RWPE1 (cell line): ENCODE data around the gene IQGAP1.

Experiments
- CTCF ChIA-PET: fragments of 350-600 bp; sonication (Branson Sonifier 250); formaldehyde crosslinking; extraction: SDS; loops from one replicate; lab custom pipeline; 2021; lab: Yijun Ruan, JAX
- POLR2A ChIA-PET: fragments of 400-600 bp; formaldehyde crosslinking; extraction: SDS; loops from one replicate; lab custom pipeline; 2020; ENCODE audit warnings: antibody characterized with exemption; ENCODE audit not compliant: low non-redundant PET; lab: Yijun Ruan, JAX
- DNase-seq: peaks from one replicate; pipeline ENCODE4 v3.0.0; 2012; ENCODE audit warnings: low spot score
- H3K27ac ChIP-seq: fragments of 450-650 bp; 2 replicates; pipeline ENCODE4 v1.5.1; 2017
- TF ChIP-seq, protein P1 (sequence below): fragments of 450-650 bp; conservative IDR thresholded peaks from 2 replicates; pipeline ENCODE4 v1.5.1; 2017; ENCODE audit warnings: low read depth, mild to moderate bottlenecking

The IQGAP1 gene

DNA sequence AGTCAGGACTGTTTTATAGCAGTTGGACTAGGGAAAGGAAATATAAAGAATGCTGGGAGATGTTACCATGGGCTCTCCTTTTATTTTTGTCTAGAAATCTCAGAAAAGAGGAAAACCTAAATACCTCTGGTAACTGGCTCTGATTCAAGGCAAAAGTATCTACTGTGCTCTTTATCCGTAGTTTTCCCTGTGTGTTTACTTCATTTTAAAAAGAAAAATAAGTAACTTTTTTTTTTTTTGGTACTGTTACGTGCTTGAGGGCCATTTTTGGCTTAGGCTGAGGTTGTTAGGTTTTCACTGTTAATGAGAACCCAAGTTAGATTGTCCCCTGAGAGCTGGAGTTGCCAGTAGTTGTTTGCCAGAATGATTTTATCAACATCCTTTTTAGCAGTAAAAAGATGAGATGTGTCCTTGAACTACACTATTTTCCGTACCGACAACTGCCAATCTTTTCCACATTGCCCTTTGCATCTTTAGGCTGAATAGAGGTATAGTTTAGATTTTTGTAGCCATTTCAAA lies 35.8 kb downstream of the IQGAP1 start:
- POLR2A ChIA-PET, result no interaction called here
- H3K27ac ChIP-seq, result no peak overlapping the region
- TF ChIP-seq, protein P1, sequence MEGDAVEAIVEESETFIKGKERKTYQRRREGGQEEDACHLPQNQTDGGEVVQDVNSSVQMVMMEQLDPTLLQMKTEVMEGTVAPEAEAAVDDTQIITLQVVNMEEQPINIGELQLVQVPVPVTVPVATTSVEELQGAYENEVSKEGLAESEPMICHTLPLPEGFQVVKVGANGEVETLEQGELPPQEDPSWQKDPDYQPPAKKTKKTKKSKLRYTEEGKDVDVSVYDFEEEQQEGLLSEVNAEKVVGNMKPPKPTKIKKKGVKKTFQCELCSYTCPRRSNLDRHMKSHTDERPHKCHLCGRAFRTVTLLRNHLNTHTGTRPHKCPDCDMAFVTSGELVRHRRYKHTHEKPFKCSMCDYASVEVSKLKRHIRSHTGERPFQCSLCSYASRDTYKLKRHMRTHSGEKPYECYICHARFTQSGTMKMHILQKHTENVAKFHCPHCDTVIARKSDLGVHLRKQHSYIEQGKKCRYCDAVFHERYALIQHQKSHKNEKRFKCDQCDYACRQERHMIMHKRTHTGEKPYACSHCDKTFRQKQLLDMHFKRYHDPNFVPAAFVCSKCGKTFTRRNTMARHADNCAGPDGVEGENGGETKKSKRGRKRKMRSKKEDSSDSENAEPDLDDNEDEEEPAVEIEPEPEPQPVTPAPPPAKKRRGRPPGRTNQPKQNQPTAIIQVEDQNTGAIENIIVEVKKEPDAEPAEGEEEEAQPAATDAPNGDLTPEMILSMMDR, result no peak
- CTCF ChIA-PET, result interaction anchor here (0.5 to 1.1 kb wide), 5 partner anchors 16 to 477 kb away, joined by 3 to 4 read pairs (median 3); no protein-coding TSS in a partner anchor
- DNase-seq, result no peak

DNA sequence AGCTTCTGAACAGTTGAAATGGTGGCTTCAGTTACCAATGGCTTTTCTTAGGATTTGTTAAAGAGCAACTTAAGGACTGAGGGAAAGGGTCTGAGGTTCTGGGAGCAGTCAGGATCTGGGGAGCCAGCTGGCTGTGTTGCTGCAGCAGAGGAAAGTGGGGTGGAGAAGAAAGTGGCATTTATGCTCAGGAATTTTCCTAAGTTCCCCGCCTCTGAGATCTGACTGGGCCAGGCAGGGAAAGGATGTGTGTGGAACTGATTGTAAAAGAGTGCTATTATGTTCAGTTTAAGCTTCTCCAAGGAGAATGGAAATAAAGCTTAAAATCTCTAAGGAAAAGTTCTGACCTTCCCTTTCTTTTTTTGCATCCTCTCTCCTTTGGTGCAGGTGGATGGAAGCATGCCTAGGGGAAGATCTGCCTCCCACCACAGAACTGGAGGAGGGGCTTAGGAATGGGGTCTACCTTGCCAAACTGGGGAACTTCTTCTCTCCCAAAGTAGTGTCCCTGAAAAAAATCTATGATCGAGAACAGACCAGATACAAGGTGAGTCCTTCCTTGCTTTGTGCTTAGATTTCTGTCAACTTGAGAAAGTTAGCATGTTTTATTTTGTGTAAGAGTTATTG lies 37.8 kb downstream of the IQGAP1 start:
- peak overlapping the region; percentile 49 for H3K27ac ChIP-seq
- TF ChIP-seq, protein P1, result no peak
- CTCF ChIA-PET, result interaction anchor here (1.9 kb wide), 1 partner anchor 106 kb away, joined by 11 read pairs; no protein-coding TSS in a partner anchor
- DNase-seq, result no peak
- POLR2A ChIA-PET, result no interaction called here

DNA sequence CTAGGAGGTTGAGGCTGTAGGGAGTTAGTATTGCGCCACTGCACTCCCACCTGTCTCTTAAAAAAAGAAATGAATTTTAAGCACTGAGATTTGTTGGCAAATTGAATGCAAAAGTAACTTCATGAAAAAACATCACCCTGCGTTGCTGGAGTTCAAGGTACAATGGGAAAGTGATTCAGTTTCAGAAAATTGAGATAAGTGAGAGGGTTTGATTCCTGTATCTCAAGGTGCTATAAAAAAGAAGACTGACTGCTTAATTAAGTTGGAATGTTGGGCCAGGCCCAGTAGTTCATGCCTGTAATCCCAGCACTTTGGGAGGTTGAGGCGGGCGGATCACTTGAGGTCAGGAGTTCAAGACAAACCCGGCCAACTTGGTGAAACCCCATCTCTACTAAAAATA lies 39.1 kb downstream of the IQGAP1 start:
- CTCF ChIA-PET, result no interaction called here

DNA sequence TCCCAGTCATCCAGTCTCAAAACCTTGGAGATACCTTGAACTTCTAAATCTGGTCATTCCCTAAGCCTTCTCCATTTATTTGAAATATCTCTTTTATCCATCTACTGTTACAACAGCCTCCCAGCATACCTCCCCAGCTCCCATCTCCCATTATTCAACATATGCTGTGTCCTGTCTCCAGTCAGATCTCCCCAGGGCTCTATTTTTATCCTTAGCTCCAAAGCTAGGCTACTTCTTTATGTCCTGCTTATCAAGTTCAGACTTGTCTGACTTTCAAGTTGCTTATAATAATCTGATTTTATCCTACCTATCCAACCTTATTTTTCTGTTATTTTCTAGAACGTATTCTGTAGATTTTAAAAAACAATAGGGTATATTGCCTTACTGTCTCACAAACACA lies 44.2 kb downstream of the IQGAP1 start:
- POLR2A ChIA-PET, result no interaction called here
- CTCF ChIA-PET, result interaction anchor here (0.8 to 1.2 kb wide), 2 partner anchors 32 to 131 kb away, joined by 3 to 4 read pairs; no protein-coding TSS in a partner anchor
- TF ChIP-seq, protein P1, result no peak
- no peak overlapping the region for H3K27ac ChIP-seq
- no peak for DNase-seq

More for the DNA sequence above, 39.1 kb downstream of the IQGAP1 start:
- no peak for DNase-seq
- POLR2A ChIA-PET, result no interaction called here
- H3K27ac ChIP-seq, result no peak overlapping the region
- TF ChIP-seq, protein P1, result no peak

DNA sequence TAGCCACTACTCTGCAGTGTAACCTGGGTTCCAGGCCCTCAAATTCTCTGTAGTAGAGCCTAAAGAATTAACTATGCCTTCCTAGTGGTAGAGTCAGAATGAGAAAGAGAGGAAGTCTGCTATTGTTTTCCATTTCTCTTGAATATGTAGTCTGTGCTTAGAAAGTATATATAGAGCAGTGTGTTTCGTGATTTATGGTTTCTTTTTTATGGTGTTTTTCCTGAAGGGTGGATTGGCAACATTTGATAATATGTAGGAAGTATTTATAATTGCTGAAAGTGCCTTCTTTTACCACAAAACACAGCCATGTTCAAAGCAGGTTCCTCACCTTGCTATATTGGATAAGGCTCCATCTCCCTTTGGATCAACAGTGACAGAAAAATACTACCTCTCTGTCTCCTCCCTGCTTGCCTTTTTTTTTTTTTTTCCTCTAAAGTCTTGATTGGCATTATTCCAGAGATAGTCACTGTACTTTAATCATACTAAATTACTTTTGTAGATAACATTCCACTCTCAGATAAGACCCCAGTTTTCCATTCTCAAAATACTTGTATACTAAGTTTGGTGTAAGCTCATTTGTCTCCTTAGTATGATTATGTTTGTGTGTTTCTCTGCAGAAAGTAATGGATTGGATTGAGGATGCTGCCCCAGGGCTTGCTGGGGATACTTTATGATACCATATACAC lies 47.8 kb downstream of the IQGAP1 start:
- TF ChIP-seq, protein P1, result no peak
- CTCF ChIA-PET, result interaction anchor here (1.1 kb wide), 1 partner anchor 13 kb away, joined by 3 read pairs; no protein-coding TSS in a partner anchor
- no peak for DNase-seq
- no peak overlapping the region for H3K27ac ChIP-seq
- POLR2A ChIA-PET, result no interaction called here

DNA sequence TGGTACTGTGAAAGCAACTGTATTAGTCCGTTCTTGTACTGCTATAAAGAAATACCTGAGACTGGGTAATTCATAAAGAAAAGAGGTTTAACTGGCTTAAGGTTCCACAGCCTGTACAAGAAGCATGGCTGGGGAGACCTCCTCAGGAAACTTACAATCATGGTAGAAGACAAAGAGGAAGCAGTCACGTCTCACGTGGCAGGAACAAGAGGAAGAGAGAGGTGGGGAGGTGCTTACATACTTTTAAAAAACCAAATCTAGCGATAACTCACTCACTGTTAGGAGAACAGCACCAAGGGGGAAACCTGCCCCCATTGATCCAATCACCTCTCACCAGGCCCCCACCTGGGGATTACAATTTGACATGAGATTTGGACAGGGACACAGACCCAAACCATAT lies 48.9 kb downstream of the IQGAP1 start:
- no peak overlapping the region for H3K27ac ChIP-seq
- TF ChIP-seq, protein P1, result no peak
- DNase-seq, result no peak
- ChIA-PET CTCF (interaction anchor here (0.7 to 1.1 kb wide), 2 partner anchors 11 to 175 kb away, joined by 3 read pairs; no protein-coding TSS in a partner anchor), POLR2A (no interaction called here)
